ENCODE results near the gene TBC1D5.

- no peak for TF ChIP-seq POLR2A (IDR thresholded peaks at IDR 0.05)
- no peak for TF ChIP-seq CTCF (IDR thresholded peaks at IDR 0.05 in 8 of 11, conservative IDR thresholded peaks at IDR 0.05 in 3 of 11)
- no peak for TF ChIP-seq POLR2AphosphoS5 (IDR thresholded peaks at IDR 0.05)
Observed at GRCh38 chr3:17201538-17201937, 540.9 kb downstream of the TBC1D5 start.
